Stimulated activated CD8-positive, alpha-beta memory T cell treated with anti-CD3 and anti-CD28 coated beads, Interleukin-15, amount 100 ng/mL, for 48 hours (primary cell): Measurements from ENCODE around the gene KLK8.
A peak's percentile ranks its signal among the peaks of the same experiment; 100 is the strongest.
"Not testable (repeated sequence)": the region's sequence is repeated elsewhere in the genome, so short reads cannot be mapped to it uniquely, and the experiment has no call there.

ENCODE experiments used
- DNase-seq, 2 donors: peaks; one replicate each; pipeline ENCODE4 v3.0.0-alpha.2; 2020; ENCODE audit warnings: low read depth in 2 of 2

The KLK8 gene

GRCh38 chr19:51016798-51017683, 15.6 kb upstream of the KLK8 start:
- peak; percentile 38 to 45 for DNase-seq

GRCh38 chr19:51015691-51016267, 14.4 kb upstream of the KLK8 start:
- no peak for DNase-seq

- no peak for DNase-seq
Measured at GRCh38 chr19:51014242-51014641, 12.8 kb upstream of the KLK8 start.

DNA sequence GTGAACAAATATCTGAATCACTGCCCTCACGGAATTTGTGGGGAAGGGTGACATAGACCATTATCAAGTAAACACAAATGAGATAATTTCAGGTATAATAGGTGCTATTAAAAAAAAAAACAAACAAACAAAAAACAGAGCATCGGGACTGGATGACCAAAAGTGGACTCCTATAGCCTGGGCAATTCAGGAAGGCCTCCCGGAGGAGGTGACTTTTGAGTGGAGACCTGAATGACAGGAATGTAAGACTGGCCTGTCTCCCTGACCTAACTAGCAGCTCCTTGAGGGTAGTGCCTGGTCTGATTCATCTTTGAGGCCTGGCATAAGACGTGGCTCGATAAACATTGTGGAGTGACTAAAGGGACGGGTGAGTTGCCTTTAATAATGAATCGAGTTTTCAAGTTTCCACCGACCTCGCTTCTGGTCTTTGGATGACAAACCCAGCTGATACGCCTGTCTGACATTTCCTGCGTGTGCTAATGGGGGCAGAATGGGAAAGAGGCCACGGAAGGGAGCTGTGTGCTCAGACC, 11.3 kb upstream of the KLK8 start:
- DNase-seq: no peak

- no peak for DNase-seq
Measured at GRCh38 chr19:51010066-51010795, 8.8 kb upstream of the KLK8 start.

GRCh38 chr19:51009061-51009891, 7.9 kb upstream of the KLK8 start:
- DNase-seq: no peak

GRCh38 chr19:51007488-51007887, 6.1 kb upstream of the KLK8 start:
- DNase-seq: no peak

DNA sequence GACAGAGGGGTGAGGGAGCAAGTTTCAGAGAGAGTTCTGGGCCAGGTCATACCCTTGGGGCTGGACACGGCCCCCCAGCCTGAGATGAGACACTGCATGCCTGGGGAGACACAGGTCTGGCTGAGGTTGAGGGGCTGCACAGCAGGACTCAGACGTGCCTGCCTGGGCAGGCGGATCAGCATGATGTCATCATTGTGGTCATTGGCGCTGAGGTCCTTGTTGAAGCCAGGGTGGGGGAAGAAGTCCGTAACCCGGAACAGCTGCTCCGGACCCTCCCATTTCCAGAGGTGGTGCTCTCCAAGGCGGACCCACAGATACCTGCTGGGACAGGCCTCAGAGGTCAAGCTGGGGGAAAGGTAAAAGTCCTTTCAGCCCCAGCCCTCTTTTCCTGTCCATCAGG, 5.0 kb upstream of the KLK8 start:
- DNase-seq: no peak

DNA sequence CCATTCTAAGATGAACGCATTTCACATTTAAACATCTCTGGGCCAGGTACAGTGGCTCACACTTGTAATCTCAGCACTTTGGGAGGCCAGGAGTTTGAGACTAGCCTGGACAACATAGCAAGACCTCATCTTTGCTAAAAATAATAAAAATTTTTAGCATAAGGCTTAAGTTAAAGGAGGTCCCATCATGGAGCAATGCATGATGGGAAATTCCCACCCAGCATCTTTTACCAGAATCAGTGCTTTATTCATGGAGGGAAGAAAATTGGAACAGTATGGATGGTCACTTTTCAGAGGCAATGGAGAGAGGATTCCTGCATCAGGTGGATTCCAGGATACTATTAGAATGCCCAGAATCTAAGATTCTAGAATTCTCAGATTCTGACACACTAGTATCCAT, 3.8 kb upstream of the KLK8 start:
- no peak for DNase-seq

- no peak for DNase-seq
Measured at GRCh38 chr19:51003316-51003715, 1.9 kb upstream of the KLK8 start.

DNA sequence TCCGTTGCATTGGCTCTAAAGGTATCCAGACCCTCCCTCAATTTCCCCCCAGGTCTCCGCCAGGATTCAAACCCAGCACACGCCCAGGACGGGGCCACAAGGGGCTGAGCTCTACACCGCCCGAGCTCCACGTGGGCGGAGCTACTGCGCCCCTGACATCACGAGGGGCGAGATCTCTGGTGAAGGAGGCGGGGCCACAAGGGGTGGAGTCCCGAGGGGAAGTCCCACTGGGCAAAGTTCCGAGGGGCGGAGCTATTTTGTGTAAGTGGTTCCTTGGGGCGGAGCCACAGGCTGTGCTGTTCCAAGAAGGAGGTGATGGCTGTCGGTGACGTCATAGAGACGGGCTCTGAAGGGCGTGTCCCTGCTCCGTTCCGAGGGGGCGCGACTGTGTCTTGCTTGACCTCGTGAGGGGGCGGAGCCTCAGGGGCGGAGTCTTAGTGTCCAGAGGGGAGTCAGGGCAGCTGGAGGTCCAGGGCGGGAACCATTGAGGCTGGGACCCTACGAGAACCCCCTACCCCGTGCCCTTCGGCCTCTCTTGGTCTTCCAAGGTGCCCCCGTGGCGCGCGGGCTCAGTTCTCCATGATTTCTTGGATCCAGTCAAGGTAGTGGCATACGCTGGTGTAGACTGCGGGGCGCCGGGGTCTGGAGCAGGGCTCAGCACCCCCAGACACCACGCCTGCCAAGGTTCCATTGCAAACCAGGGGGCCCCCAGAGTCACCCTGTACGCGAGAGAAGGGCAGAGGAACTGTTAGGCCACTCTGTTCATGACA, 1.3 kb upstream of the KLK8 start:
- DNase-seq: peak; percentile 25 to 26

- DNase-seq: no peak
Measured at GRCh38 chr19:51002089-51002532, 707 bp upstream of the KLK8 start.

DNA sequence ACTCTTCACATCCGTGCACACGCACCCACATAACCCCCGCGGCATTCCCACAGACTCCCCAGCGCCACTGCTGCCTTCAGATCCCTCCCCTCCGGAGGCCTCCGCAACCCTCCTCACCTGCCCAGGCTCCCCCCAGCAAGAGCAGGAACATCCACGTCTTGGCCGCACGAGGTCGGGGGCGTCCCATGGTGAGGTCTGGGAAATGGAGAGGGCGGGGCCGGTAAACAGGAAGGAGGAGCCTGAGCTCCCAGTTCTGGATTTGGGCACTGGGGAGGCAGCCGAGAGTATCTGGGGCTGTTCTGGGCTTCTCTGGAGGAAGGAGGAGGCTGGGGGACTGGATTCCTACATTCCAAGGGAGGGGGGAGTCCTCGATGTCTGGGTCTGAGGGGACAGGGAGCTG, 423 bp downstream of the KLK8 start:
- DNase-seq: no peak

DNA sequence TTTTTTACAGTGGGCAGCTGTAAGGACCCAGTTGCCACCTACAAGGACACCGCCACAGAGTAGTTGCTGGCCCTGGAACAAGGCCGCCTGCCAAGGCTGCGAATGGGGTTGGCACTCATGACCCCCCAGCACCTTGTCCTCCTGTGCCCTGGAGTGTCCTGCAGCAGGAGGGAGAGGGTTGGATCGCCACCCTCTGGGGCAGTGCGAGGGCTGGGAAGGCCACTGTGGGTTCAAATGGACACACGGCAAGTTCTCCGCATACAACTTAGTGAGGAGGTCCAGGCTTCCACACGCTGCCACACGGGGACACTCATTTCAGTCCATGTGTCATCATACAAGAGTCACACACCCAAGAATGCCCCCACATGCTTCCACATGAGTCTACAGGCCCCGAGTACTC, 978 bp downstream of the KLK8 start:
- DNase-seq: no peak

DNA sequence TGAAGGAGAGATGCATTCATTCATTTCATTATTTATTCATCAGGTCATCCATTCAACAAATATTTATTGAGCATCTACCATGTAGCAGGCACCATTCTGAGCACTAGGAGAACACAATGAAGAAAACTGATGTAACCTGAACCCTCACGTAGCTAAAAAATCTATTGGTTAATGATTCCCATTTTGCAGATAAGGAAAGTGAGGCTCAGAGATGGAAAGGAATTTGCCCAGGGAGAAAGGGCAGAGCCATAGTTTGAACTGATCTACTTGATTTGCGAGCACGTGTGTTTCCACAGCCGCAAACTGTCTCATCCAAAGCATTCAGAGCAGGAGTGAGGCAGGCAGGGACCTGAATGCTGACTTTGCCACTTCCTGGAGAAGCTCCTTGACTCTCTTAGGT, 2.7 kb downstream of the KLK8 start:
- no peak for DNase-seq

- no peak for DNase-seq
Measured at GRCh38 chr19:50998061-50998460, 3.3 kb downstream of the KLK8 start.

DNA sequence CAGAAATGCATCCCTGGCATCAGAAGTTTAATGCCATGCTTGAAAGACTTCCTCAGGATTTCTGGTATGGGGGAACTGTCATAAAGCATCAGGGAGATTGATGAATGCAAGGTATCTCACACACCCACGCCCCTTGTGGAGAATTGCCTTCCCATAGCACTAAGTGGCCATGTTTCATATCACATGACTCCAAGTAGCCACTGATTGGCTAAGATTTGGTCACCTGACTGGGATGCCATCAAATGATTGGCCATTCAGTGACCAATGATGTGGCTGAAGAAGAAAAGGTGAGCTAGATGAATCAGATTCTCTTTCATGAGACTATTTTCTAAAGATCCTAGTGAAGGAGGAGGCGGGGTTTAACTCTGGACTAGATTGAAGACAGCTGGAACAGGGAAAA, 7.3 kb downstream of the KLK8 start:
- no peak for DNase-seq

GRCh38 chr19:50992666-50993035, 8.8 kb downstream of the KLK8 start:
- no peak for DNase-seq

DNA sequence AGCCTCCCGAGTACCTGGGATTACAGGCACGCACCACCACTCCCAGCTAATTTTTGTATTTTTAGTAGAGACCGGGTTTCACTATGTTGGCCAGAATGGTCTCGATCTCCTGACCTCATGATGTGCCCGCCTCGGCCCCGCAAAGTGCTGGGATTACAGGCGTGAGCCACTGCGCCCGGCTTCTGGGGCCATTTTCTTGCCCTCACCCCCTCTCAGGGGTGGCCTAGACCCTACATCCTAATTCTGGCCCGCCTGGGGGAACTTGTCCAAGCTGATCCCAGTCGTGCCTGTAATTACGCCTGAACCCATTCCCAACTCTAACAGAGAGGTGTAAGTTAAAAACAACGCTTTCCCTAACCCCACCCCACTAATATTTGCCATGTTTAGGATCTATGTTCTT, 17.0 kb downstream of the KLK8 start:
- not testable (repeated sequence) for DNase-seq

GRCh38 chr19:50983625-50984292, 17.6 kb downstream of the KLK8 start, which contains the start of gene KLK7:
KLK7 (minus strand) TSS chr19:50983917; CDS start chr19:50982399, 1,518 bp downstream.
- no peak for DNase-seq
